HEK293T (cell line): ENCODE results near the gene RAD51B.

Experiments
- NFRKB ChIP-seq: fragments of 450-650 bp; IDR thresholded peaks from 2 replicates; pipeline ENCODE4 v1.6.1; 2016; ENCODE audit warnings: mild to moderate bottlenecking, moderate library complexity
- ZNF384 ChIP-seq: fragments of 450-650 bp; IDR thresholded peaks from 2 replicates; pipeline ENCODE4 v1.6.1; 2016

- no peak for TF ChIP-seq ZNF384
- TF ChIP-seq NFRKB = no peak
These were observed 765.2 kb downstream of the RAD51B start for GRCh38 chr14:68584786-68585185.
